COLO829 (cell line): ENCODE data around the gene PPM1A.

Experiments used
- DNase-seq: peaks from one replicate; pipeline ENCODE4 v3.0.0; 2012; ENCODE audit warnings: low spot score

Gene PPM1A

DNA sequence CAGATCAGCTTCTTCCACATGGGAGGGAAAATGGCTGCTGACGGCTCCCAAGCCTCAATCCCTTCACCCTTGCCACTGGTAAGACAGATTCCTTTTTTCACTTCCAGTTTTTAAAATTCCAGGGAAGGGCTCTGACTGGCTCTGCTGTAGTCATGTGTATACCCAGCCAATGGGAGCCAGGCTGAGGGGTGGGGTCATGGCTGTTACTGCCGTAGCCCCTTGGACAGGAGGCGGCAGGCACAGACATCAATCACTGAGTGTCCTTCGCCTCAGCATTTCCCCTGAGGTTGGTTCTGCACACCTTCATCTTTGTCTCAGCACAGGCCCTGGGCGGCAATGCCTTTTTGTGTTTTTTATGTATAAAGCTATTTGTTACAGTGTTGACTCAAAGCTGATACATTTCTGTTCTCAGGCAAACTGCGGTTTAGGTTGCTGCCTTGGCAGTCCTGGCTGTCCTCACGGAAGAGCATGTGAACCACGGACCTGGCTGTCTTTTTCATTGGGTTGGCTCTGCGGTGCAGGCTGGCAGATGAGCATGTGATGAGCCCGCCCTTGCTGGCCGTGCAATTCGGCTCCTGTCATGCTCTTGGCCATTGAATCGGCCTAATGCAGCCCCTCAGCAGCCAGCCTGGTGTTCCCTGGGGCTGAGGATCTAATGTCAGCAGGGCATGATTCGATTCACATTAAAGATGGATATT lies 74.3 kb downstream of the PPM1A start:
- DNase-seq: no peak

DNA sequence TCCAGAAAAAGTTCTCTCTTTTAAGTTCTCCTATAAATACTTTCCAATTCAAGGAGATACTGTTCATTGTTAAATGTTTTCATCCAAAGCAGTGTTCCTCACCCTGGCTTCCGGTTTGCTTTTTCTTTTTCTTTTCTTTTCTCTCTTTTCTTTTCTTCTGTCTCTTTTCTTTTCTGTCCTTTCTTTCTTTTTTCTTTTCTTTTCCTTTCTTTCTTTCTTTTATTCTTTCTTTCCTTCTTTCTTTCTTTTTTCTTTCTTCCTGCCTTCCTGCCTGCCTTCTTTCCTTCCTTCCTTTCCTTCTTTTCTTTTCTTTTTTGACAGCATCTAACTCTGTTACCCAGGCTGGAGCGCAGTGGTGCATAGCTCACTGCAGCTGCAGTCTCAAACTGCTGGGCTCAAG lies 75.8 kb downstream of the PPM1A start:
- no peak for DNase-seq

- DNase-seq: peak; percentile 89
These were observed 77.3 kb downstream of the PPM1A start for GRCh38 chr14:60326274-60326673.

- DNase-seq: no peak
These were observed 78.7 kb downstream of the PPM1A start for GRCh38 chr14:60327447-60328331.

DNA sequence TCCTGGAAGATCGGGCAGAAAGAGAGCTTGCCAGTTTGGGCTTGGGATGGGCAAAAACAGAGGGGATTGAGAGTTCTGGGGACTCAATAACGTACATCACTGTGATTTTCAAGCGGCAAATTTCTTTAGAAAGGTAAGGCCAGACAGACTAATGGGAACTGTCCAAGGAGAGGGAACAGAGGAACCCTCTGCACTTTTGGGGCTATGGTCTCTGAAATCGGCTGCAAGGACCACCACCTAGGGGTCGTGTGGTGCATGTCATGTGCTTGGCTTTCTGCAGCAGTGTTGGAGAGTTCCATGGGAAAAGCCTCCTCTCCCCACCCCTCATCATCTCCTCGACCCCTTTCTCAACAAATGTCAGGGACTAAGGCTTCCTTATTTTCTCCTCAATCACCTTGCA lies 79.6 kb downstream of the PPM1A start:
- no peak for DNase-seq

DNA sequence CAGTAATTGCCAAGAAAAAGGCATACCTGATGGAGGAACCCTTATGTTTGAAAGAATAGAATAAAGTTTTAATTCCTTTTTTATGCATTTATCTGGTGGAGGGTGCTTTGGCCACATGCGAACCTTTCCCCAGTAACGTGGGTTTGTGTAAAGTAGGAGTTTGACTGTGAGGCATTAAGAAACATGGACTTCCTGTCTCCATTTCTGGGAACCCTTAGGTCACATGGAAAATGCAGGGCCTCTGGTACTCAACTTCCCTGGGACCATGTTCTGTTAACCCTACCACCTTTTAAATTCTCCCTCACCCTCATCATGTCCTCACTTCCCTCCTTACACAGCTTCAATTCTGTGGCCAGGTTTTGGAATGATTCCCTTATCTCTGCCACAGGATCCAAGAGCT lies 80.3 kb downstream of the PPM1A start:
- DNase-seq: no peak

- DNase-seq: no peak
These were observed 82.4 kb downstream of the PPM1A start for GRCh38 chr14:60331201-60332045.

DNA sequence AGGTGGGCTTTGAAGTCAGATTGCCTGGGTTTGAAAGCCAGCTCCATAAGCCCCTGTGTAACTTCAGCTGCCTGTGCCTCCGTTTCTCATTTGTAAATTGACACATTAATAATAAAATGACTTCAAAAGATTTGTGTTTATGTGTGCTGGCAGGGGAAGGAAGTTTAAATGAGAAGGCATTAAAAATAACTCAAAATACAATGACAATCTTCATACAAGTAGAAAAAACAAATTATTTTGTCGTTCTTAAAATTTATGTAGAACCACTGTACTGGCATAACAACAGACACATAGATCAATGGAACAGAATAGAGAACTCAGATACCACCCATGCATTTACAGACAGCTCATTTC lies 83.0 kb downstream of the PPM1A start:
- DNase-seq: no peak

DNA sequence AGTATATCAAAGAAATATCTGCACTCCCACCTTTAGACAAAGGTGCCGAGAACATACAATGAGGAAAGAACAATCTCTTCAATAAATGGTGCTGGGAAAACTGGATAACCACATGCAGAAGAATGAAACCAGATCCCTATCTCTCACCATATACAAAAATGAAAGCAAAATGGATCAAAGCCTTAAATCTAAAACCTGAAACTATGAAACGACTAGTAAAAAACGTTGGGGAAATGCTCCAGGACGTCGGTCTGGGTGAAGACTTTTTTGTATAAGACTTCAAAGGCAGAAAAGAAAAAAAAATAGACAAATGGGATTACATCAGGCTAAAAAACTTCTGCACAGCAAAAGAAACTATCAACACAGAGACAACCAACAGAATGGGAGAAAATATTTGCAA lies 83.8 kb downstream of the PPM1A start:
- no peak for DNase-seq

DNA sequence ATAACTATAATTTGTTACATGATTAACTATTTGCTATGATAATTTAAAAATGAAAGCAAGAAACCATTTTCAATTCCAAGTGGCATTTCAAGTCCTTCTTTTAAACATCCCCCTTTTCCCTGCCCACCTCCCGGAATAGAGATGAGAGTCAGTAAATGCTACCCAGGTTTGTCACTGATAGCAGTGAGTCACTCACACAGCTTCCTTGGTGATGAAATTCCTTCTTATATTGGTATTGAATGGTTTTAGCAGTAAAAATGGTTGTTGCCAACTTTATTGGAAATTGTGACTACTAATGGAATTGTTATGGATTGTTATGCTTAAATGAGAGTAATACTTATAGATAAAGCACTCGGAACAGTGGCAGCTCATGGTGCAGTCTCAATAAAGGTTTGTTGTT lies 90.5 kb downstream of the PPM1A start:
- DNase-seq: no peak

DNA sequence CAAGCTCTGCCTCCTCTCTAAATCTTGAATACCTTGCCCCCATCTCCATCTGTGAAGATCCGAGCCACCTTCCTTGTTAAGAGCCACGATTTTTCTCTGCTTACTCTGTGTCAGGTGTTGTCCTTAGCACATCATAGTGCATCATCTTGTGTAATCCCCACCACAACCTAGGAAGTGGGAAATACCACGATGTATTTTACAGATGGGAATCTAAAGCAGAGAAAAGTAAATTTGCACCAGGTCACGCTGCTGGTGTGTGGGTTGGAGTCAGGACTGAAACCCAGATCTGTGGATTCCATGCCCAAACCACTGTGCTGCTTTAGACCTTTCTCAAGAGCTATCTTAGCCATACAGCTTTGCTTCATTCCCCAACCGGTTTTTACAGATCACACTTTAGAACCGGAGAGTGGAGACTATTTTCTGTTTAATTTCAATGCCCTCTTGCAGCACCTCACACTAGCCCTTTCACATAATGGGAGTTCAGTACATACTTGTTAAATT lies 94.6 kb downstream of the PPM1A start:
- no peak for DNase-seq

GRCh38 chr14:60344751-60345150 lies 95.7 kb downstream of the PPM1A start:
- DNase-seq: no peak

DNA sequence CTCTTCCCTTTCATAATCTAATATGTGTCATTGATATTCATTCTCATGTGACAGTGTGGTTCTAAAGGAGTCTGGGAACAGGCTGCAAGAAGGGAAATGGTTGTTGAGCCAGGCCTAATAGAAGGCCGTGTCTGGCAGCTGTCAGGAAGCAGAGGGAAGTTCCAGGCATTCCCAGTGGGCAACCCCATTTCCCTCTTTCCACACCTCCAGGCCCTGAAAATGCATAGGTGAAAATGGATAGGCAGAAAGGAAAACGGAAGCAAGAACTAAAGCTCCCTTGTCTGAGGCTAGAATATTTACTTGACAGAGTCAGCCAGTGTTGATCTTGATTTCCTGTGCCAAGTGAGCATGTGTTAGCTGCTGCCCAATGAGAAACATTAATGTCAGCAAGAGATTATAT lies 97.7 kb downstream of the PPM1A start:
- DNase-seq: no peak

DNA sequence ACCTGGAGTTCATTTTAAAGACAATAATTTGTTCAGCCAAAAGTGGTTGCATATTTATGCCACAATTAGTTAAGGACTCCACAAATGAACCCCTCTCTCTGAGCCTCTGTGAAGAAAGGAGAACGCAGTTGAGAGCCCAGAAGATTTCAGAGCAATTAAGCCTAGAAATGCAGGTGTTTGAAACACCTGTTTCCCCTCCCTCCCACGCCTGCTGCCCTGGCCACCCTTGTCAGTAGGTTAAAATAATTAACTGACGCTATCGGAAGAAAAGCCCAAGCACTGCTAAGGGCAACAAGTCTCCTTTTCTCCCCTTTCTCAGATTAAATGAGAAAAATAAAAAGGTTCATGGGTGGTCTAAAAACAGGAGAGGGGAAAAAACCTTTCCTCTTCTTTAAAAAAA lies 99.2 kb downstream of the PPM1A start:
- DNase-seq: no peak
